NCI-H774 (cell line): Measurements from ENCODE around the gene GTF2F2.
"Not testable (repeated sequence)": the region's sequence is repeated elsewhere in the genome, so short reads cannot be mapped to it uniquely, and the experiment has no call there.

Experiments used
- DNase-seq: peaks from one replicate; lab custom pipeline; 2025; lab: John Stamatoyannopoulos, UW

The GTF2F2 gene

DNA sequence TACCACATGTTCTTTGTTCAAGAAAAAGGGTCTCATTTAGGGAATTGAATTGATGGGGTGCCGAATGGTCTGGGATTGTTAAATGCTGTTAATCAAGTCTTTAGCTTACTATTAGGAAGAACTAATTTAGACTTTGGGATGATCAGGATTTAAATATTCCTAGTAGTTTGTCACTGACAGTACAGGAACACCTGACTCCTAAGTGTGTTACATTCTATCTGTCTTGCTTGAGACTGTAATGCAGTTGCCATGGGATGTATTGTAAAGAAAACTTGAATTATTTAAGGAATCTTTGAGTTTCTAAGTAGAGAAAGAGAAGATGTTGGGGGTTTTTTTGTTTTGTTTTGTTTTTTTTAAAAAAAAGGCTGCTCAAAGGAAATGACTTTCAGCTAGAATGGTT lies 98.4 kb downstream of the GTF2F2 start:
- DNase-seq: no peak

GRCh38 chr13:45219123-45219891 lies 99.0 kb downstream of the GTF2F2 start:
- no peak for DNase-seq

GRCh38 chr13:45219938-45220375 lies 99.6 kb downstream of the GTF2F2 start:
- DNase-seq: no peak

DNA sequence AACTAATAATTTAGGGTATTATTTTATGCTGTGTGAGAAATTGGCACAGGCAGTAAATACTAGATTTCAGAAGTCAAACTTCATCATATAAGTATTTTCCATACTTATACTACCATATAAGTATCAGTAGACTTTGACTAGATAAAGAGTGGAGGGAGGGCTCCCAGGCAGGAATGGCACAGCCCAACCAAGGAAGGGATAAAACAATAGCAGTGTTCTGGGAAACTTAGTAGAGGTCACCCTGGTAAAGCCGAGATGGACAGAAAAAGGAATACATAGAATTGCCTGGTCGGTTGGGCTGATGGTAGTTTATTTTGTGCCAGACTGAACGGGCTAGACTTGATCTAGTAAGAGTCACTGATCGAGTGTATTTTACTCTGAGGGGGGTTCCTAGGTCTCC lies 100.1 kb downstream of the GTF2F2 start:
- no peak for DNase-seq

- no peak for DNase-seq
These were observed 102.2 kb downstream of the GTF2F2 start for GRCh38 chr13:45222516-45222915.

DNA sequence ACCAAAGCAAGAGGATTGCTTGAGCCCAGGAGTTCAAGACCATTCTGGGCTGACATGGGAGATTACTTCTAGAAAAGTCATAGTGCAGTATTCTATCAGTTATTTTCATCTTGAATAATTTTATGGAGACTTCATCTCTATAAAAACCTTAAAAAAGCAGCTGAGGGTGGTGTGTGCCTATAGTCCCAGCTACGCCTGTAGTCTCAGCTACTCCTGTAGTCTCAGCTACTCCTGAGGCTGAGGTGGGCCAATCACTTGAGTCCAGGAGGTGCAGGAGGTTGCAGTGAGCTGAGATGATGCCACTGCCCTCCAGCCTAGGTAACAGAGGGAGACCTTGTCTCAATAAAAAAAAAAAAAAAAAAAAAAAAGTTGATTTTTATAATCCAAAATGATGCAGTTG lies 102.6 kb downstream of the GTF2F2 start:
- DNase-seq: no peak

GRCh38 chr13:45224176-45224575 lies 103.9 kb downstream of the GTF2F2 start:
- no peak for DNase-seq

DNA sequence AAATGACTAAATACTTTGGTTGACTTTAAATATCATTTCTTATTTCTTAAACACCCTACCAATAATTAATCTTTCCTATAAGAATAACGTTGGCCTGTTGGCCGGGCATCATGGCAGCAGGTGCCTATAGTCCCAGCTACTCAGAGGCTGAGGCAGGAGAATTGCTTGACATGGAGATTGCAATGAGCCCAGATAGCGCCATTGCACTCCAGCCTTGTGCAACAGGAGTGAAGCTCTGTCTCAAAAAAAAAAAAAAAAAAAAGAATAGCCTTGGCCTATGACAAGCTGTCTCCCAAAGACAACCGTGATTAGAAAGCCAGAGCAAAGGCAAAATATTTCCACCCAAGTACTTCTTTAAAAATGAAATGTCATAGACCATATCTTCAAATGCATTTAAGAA lies 105.1 kb downstream of the GTF2F2 start:
- no peak for DNase-seq

DNA sequence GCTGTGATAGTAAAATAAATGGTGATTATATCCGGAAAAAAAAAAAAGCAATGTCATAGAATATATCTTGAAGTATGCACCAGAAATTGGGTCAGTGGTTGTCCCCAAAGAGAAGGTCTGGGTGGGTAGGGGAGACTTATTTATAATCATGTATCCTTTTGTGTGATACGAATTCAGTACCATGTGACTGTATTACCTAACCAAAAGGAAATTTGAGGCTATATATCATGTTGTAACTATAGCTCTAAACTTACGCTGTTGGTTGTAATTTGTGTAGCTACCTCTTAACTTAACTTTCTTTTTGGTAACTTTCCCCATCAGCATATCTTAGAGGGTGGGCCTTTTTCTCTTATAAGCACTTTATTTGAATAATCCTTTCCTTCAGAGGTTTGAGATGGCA lies 105.7 kb downstream of the GTF2F2 start:
- DNase-seq: no peak

DNA sequence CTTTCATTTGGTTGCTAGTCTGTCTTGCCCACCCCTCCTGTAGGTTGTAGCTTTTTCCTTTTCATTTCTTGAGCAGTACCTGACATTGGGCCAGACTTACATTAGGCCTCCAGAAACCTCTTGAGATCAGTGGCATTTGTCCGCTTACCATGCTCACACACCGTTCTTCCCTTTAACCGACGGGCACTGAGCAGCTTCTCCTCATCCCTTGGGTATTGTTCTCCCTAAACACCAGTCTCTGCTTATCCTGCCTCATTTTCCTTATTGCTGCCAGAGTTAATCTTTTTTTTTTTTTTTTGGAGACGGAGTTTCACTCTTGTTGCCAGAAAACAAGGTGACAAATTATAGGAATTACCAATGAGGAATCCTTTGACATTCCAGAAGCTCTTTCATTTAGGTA lies 107.7 kb downstream of the GTF2F2 start:
- DNase-seq: no peak

DNA sequence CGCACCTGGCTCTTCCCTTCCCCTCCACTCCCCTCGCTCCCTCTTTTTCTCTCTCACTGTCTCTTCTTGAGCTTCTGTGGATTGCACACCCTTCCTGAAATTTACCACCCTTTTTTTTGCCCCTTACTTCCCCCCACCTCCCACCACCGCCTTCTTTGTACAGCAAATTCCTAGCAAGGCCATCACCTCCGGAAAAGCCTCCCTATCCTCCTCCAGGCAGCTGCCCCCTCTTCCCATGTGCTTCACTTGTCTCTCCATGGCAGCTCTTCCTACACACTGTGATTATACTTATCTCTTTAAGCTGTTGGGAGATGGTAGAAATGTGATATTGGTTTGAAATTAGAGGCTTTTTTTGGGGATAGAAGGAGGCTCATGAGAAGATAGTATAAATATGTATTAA lies 108.9 kb downstream of the GTF2F2 start:
- no peak for DNase-seq

GRCh38 chr13:45231305-45231704 lies 111.0 kb downstream of the GTF2F2 start:
- DNase-seq: no peak

DNA sequence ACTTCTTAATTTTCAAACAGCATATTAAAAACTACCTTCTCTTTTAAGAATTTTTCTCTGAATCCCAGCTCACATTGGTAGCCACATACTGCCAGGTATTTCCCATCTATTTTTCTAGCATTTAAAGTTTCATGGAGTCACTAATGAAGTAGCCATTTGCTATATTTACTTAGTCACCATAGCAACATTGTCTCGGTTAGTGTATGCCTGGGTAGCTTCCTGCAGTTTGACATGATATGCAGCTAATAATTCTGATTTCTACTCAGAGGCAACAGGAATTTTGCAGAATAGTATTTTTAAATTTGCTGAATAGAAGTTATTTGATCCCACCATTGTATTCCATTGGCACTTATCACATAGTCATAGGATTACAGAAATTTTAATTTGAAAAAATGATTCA lies 111.4 kb downstream of the GTF2F2 start:
- no peak for DNase-seq

- DNase-seq: no peak
These were observed 112.3 kb downstream of the GTF2F2 start for GRCh38 chr13:45232591-45232990.

DNA sequence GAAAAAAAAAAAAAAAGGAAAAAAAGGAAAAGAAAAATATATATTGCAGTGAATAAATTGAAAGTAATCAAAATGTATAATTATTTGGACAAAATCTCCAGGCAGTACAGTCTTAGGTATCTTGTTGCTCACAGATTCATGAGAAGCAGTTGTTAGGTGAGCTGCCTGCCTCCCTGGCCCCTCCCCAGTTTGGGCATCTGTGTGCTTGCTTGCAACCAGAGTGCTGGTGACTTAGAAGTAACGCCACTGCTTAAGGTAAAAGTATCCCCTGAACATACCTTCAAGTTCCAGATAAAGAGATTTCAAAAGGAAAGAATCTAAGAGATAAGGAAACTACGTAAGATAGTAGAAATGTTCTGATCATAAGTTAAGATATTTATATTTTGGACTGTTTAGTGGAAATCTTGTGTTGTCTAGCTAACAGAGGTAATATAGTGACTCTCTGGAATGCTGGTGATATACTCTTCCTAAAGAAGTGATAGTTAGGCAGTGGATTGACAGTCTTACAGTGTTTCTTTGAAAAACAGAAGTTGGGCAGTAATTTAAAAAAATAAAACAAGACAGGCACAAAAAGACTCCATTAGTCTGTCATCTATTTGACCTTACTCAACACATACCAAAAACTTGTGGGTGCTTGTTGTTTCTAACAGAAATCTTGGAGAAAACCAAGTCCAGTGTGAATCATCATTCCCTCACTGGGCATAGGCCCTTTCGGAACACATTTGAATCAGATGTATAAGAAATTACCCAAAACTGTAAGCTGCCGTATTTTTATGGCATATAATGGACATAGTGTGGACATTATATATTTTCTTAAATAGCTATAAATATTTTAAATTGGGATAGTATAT lies 118.9 kb downstream of the GTF2F2 start:
- no peak for DNase-seq

DNA sequence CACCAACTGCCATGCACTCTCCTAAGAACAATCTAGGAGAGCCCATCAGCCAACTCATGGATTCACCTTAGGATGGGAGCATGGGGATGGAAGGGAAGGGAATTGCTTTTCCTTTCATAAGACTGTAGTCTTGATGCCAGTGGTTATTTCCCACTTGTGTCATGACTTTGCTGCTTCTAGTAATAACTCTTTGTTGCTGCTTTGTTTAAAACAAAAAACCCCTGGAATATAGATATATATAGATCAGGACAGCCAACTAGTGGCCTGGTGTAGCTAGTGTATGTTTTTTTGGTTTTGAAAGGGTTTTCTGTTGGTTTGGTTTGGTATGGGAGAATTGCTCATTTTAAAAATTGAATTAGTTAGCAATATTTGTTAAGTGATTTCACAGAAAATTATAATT lies 119.8 kb downstream of the GTF2F2 start:
- no peak for DNase-seq

GRCh38 chr13:45242070-45242469 lies 121.8 kb downstream of the GTF2F2 start:
- DNase-seq: no peak

DNA sequence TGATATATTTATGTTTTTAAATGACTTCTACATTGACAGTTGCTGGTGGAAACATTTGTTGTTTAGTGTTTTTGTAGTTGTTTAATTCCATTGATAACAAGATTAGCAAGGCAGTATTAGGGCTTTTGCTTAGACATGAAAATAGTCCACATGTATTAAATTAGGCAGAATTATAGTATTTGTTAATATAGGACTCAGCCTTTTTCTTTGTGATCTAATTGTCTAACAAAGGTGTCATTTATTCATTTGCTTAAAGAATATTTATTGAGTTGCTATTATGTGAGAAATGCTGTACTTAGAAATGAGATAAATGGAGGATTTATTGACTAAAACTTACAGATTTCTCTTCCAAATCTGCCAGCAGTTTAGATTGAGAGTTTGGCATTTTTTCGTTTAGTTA lies 122.2 kb downstream of the GTF2F2 start:
- DNase-seq: no peak

- no peak for DNase-seq
These were observed 122.8 kb downstream of the GTF2F2 start for GRCh38 chr13:45243077-45243476.

DNA sequence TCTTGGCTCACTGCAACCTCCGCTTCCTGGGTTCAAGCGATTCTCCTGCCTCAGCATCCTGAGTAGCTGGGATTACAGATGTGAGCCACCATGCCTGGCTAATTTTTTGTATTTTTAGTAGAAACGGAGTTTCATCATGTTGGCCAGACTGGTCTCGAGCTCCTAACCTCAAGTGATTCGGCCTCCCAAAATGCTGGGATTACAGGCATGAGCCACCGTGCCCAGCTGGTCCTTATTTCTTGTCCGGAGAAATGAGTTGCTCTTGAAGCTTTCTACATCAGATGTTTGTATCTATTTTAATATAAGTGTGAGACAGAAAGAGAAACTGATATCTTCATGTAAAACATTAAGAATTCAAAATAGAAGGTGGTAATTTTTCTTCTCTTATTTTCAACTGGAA lies 124.4 kb downstream of the GTF2F2 start:
- DNase-seq: not testable (repeated sequence)

DNA sequence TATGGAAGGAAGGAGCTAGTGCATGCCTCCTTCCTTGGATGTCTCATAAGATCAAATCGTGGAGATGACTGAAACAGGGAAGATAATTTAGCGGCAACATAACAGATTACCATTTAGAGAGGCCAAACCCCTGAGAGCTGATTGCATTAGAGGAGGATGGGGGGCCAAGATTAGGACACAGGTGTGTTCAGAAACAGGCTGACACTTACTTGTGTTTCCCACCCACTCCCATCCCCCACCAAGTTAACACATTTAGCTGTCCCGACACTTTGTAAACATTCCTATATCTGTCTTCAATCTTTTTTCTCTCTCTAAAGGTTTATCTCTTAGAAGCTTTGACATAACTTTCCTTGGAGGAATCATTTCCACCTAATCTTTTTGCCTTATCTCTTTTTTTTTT lies 129.4 kb downstream of the GTF2F2 start:
- DNase-seq: no peak

- no peak for DNase-seq
These were observed 134.1 kb downstream of the GTF2F2 start for GRCh38 chr13:45254396-45254795.

DNA sequence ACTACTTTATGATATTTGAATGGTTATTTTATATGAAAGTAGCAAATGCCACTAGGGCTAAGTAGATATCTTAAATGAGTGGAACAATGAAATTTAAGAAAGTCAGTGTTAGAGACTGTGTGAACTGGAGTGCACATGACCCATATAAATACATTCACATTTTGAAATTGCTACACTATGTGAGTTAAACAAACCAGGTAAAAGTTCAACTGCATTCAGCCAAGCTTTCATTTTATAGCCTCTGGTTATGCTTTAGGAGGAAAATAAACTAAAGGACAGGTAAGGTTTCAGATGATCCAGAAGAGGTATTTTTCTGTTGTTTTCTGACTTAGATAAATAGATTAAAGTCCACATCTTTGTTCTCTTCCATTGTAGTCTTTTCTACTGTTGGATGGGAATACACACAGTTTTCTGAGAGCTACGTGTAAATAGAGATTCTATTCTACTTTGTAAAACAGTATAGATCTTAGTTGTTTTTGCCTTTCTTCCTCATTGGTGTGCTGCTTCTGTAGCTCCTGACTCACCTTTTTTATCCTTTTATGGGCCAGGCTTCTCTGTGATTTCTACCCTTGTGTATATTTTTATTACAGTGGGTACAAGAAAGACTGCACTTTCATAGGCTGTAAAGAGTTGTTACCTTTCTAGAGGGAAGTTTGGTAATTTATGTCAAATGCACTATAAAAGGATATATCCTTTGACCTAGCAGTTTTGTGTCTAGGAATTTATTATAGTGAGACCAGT lies 135.1 kb downstream of the GTF2F2 start:
- no peak for DNase-seq
